ENCODE measurements around the gene ITGB3.
"Not testable (repeated sequence)": the region's sequence is repeated elsewhere in the genome, so short reads cannot be mapped to it uniquely, and the experiment has no call there.

Gene ITGB3

DNA sequence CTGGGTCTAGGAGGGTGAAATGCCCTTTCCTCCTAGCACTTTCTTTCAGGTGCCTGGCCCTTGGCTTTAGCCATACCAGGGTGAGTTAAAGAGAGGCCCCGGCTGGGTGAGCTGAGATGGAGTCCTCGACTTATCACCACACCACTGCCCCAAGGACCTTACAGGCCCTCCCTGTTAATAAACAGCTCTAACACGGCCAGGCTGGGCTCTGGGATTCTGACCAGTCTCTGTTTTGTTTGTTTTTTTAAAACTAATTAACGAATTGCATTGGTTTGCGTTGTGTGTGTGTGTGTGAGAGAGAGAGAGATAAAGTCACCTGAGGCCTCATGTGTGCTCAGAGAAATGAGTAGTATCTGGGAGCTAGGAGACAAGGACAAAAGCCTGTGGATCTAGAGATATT lies 30.2 kb upstream of the ITGB3 start:
- DNase-seq: no peak

DNA sequence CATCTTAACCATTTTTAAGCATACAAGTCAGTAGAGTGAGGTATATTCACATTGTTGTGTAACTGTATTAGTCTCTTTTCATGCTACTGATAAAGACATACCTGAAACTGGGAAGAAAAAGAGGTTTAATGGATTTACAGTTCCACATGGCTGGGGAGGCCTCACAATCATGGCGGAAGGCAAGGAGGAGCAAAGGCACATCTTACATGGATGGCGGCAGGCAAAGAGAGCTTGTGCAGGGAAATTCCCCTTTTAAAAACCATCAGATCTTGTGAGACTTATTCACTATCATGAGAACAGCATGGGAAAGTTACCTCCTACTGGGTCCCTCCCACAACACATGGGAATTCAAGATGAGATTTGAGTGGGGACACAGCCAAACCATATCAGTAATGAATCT lies 29.6 kb upstream of the ITGB3 start:
- not testable (repeated sequence) for DNase-seq

DNA sequence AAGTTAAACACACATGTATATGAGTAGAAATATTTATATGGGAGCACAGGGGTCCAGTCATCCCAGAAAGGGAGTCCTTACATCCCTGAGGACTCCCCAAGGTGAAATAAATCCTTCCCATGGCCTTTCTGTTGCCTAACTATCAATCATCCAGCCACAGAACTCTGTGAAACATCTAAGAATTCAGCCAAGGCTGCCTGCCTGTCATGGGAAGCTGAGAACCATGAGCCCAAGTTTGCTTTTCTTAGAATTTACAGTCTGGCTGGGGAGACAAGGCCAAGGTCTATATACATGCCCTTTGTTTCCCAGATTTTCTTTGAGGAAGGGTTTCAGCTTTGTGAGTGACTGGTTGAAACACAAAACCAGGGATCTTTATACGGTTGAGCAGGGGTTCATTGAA lies 28.7 kb upstream of the ITGB3 start:
- no peak for DNase-seq

DNA sequence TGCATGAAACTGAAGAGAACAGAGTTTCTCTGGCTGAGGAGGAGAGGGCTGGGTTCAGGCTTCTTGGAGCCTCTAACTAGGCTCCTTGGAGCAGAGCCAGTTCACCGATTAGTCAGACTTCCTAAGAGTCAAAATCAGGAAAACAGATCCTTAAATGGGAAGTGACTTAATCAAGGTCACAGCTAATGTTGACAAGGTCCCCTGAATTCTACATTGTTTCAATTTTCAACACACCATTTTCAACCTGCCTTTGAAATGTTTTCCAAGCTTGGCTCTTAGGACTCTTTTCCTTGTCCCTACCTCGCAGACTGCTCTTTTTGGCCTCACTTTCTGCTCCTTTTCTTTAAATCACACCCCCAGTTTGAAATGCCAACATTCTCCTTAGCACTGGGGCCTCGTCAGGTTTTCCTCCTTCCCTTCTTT lies 28.2 kb upstream of the ITGB3 start:
- peak; percentile 12 for DNase-seq

DNA sequence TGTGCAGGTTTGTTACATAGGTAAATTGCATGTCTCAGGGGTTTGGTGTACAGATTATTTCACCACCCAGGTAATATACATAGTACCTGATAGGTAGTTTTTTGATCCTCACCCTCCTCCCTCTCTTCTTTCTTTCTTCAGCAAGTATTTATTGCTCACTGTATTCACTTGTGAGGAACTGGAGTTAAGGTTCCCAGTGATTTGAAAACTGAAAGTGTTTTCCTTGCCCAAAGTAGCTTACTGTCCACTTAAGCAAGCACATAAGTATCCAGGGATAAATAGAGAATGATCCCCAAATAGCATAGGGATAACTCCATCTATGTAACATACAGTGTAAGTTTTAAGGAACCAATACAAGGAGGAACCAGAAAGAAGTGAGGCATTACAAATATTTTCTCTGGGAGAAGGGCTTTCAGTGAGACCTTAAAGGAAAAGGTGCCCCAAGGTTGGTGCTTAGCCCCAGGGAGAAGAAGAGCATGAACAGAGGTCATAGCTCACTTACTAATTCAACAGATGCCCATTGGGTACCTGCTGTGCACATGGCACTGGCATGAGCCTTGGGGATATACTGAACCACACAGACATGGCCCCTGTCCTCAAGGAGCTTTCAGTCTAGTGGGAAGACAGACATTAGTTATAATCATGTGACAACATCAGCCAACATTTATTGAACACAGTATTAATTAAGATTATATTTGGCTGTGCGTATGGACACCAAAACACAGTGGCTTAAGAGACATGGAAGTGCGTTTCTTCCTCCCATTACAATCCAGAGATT lies 27.5 kb upstream of the ITGB3 start:
- no peak for DNase-seq

DNA sequence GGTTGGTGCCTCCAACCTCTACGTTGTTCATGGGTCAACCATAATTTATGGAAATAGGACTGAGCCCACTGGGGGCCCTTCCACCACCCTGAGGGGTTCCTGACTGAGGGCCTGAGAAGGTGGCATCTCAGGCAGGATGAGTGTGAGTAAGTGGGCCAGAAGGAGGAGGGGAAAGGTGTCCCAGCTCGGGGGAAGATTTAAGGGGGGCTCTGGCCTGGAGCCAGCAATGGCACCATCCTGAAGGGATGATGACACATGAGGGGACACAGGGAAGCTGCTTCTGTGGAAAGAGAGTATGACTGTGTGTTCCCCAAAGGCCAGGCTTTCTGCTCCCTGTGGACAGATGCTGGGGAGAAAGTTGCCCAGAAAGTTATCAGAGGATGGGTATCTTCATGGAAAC lies 25.8 kb upstream of the ITGB3 start:
- no peak for DNase-seq

DNA sequence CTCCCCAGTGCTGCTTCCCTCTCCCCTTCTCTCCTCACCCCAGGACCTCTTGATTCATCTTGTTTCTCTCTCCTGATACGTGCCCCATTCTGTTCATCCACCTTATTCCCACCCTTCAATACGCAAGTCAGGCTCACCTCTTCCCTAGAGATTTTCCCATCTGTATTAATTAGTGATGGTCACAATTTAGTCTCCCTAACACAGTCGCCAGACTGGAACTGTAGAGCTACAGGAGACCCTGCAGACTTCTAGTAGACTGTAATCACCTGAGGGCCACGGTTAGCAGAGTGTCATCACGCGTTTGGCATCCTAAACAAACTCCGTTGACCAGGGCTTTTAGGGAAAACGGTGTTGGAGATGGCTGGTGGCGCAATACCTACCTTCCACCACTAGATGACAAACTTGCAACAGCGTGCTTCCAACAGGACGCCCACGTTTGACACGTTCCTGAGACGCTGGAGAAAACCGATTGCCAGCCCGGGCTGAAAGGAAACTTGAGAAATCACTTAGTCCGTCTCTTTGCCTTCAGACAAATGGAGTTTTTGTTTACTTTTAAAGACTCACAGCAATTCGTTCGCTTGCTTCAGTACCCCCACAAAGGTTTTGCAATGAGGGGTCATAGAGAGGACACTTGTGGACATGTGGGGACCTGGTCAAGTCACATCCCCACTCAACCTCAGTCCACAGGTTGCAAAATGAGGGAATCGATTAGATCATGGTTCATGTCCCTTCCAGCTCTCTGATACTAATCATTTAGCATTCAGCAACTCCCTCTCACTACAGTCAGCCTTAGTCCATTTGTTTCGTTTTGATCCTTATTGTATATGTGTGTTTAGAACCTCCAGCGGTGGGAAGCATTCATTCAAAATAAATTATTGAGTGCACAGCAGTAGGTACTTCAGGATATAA lies 23.8 kb upstream of the ITGB3 start:
- peak; percentile 65 for DNase-seq

DNA sequence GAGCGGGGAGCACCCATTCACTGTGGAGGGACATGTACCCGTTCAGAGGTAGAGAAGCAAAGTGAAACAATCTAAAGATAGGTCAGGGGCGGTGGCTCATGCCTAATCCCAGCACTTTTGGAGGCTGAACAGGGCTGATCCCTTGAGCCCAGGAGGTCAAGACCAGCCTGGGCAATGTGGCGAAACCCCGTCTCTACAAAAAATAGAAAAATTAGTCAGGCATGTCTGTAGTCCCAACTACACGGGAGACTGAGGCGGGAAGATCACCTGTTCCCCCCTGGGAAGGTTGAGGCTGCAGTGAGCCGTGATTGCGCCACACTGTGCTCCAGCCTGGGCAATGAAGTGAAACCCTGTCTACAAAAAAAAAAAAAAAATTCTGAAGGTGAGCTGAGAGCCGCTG lies 22.8 kb upstream of the ITGB3 start:
- DNase-seq: no peak

DNA sequence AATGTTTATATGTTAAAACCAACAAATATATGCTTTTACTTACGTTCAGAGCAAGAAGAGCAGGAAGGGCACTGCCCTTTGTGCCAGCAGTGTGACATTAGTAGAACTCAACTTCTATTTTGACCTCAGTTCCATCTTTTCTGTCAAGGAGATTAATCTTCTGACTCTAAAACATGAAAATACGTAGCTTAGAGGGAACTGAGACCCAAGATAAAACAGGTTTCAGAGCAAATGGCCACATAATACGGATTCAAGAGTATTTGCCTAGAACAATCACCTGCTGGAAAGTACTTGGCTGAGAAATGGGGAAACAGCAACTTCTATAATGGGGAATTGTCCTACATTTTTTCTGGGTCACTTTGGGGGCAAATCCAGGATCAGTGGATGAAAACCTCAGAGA lies 22.3 kb upstream of the ITGB3 start:
- no peak for DNase-seq

DNA sequence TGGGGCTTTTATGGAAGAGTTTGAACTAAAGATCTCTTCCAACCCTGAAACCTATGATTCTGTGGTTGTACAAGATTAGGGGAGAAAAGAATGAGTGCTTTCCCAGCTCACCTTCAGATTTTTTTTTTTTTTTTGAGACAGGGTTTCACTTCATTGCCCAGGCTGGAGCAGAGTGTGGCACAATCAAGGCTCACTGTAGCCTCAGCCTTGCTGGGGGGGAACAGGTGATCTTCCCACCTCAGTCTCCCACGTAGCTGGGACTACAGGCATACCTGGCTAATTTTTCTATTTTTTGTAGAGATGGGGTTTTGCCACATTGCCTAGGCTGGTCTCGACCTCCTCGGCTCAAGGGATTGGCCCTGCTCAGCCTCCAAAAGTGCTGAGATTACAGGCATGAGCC lies 21.8 kb upstream of the ITGB3 start:
- DNase-seq: no peak

DNA sequence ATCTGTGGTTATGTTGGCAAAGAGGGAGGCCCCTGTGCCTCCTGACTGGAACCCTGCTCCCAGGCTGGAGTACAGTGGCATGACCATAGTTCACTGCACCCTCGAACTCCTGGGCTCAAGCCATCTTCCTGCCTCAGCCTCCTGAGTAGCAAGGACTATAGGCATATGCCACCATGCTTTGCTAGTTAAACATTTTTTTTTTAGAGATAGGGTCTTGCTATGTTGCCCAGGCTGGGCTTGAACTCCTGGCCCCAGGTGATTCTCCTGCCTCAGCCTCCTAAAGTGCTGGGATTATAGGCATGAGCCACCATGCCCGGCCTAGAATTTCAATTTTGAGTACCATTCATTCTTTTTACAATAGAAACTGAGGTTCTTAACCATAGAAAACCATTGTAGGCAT lies 21.2 kb upstream of the ITGB3 start:
- DNase-seq: no peak

DNA sequence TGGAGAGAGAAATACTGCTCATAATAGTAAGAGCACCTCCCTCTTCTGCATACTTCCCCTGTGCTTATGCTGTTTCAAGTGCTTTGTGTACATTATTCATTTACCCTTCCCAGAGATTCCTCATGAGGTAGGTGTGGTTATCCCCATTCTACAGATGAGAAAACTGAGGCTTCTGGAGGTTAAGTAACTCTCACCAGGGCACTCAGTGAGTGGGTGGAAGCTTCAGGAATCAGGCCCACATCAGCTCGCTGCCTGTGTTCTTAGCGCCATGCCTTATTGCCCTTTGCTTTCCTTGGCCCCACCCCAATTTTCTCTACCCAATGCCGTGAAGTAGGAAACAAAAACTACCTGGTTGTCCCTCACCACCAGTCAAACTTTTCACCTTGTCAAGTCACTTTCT lies 18.1 kb upstream of the ITGB3 start:
- DNase-seq: no peak

DNA sequence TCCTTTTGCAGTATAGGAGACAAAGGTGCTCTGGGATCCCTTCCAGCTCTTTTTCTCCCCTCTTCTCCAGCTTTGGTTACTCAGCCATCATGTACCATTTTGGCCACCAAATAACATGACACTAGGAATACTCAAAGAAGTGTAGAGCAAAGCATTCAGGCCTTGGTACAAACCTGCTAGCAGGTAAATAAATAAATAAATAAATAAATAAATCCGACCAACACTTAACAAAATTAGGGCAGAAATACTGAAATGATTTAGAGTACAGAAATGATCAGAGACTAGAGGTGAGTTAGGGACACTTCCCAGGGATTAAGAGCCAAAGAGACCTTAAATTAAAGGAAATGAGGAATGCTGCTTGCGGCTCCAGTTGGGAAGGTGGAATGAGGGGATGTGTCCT lies 17.7 kb upstream of the ITGB3 start:
- DNase-seq: no peak

DNA sequence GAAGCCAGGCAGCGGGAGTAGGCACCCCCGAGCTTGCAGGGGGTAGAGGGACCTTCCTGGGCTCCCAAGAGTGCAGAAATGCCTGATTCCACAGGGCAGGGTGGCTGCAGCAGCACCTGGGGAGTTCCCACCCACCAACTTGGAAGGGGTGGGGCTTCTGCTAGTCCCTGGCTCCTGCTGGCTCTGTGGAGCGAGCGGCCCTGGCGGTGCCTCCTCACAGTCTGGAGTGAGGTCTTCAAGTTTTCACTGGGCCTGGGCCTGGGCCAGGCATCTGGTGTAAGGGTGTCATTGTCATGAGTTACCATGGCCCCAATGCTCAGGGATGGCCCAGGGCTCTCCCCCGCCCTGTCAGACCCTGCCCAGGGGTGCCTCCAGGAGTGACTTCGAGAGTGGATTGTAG lies 15.8 kb upstream of the ITGB3 start:
- DNase-seq: no peak

DNA sequence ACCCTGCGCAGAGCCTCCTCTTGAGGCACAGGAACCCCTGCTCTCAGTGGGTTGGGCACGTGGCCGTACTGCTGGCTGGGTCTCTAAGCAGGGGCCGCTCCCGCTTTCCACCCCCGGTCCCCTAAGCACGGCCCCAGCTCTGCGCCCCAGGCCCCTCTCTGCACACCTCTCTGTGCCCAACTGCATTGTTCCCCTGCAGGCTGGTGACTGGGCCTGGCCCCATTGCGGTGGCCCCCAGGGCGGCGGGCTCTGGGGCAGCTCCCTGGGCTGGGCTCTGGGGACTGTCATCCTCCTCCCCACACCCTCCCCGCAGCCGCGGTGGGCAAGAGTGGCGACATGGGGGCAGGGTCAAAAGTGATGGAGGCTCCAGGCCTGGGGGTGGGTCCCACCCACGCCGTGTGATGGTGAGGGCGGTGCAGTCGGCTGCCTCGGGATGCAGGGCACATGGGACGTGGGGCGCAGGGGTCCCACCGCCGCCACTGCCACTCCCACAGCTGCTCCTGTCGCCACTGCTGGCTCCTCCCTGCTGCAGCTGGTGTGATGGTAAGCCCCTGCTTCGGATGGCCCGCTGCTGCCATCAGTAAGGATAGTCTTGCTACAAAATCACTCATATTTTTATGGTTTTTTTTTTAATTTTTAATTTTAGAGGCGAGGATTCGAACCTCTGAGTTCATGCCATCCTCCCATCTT lies 15.2 kb upstream of the ITGB3 start:
- DNase-seq: no peak

DNA sequence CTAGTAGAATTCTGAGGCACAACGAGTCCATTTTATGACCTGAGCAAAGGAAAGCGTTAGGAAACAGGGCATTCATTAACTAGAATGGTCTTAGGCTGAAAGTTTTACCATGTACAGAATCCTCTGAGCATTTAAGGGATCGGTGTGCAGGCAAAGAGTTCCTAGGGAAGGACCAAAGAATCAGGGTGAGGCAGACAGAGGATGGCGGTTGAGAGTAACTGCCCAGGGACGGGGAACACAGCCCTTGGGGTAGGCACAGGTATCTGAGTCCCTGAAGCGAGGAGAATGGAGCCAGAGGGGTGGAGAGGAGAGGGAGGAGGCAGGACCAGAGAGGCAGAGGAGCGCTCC lies 14.0 kb upstream of the ITGB3 start:
- no peak for DNase-seq

DNA sequence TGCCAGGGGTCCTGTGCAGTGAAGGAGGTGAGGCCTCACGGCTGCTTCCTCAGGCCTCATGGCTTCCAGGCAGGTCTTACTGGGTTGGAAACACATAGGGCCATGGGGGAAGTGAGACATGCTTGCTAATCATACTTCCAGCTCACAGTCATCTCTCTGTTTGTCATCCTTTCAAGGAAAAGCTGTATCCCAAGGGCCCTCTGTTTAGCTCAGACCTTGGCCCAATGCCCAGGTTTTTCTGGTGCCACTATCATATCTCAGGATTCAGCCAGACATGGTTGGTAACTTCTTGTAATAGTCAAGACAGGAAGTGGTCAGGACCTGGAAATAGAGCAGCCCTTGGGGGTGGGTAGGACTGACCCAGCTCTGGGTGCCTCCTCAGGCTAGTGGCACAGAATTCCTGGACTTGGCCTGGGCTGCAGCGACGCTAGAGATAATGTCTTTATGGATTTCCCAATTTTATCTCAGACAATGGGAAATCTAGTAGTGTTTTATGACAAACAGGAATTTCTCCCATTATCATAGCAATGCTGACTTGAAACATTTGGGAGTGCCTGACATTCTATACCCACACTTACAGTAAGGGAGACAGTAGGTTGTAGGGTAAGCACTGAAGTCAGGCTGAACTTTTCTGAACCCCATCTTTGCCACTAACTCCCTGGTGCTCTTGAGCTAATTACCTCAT lies 13.5 kb upstream of the ITGB3 start:
- DNase-seq: no peak

DNA sequence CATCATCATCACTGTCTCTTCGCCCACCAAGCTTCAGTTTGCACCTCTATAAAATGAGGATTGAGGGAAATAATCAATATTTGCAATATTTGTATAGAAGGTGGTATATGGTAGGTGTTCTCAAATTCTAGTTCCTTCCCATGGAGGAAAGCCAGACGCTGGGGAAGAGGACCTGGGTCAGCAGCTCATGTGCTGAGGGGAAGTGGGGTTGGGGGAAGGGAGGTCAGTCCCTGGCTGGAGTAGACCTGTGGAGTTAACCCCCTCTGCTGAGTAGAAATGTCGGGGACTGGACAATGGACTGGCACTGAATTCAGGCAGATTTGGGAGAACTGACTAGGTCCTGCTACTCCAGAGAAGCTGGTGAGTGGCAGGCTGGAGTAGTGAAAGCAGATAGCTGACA lies 12.8 kb upstream of the ITGB3 start:
- DNase-seq: no peak

DNA sequence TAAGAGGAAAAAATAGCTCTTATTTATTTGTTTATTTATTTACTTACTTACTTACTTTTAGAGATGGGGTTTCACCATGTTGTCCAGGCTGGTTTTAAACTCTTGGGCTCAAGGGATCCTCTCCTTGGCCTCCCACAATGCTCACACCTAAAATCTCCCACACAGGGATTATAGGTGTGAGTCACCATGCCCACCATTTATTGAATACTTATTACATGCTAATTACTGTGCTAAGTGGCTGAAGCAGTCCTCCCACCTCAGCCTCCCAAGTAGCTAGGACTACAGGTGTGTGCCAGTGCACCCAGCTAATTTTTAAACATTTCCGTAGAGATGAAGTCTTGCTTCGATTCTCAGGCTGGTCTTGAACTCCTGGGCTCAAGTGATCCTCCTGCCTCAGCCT lies 11.0 kb upstream of the ITGB3 start:
- no peak for DNase-seq

DNA sequence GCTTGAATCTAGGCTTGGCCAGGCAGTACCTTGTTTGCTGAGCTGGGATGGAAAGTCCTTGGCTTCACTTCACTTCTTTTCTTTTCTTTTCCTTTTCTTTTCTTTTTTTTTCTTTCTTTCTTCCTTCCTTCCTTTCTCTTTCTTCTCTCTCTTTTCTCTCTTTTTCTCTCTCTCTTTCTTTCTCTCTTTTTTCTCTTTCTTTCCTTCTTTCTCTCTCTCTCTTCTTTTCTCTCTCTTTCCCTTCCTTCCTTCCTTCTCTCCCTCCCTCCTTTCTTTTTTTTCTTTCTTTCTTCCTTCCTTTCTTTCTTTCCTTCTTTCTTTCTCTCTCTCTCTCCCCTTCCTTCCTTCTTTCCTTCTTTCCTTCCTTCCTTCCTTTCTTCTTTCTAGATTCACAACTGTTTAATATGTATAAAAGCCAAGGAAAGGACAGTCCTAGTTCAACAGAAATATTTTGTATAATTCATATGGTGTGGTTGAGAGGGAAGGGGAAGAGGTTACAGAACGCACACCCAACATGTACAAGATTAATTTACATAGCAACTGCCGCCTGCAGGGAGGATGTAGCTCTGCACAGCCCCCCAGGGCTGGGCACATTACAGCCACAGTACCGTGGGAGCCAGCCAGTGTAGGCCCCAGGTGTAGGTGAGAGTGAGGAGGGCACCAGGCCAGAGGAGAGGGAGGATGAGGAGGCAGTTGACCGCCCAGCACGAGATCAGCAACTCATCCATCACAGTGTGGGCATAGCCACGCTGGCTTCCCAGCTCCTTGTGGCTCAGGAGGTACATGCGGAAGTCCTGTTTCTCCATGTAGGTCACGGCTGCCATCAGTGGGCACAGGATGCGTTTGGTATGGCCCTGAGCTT lies 9.7 kb upstream of the ITGB3 start:
- no peak for DNase-seq

DNA sequence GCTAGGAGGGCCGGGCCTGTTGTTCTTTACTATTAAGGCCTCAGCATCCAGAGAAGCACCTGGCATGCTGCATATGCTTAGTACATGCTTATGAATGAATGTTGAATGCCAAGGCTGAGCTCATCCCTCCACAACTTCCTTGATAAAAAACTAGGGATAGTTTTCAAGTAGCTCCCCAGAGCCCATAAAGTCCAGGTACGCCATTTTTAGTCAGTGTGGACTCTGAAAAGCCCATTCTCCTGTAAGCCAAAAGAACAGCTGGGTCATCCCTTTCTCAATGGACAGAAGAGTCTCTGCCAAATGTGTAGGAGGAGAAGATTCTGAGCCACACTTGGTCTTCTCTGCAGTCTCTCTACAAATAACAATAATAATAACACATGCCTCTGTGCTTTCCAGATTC lies 8.9 kb upstream of the ITGB3 start:
- DNase-seq: no peak

DNA sequence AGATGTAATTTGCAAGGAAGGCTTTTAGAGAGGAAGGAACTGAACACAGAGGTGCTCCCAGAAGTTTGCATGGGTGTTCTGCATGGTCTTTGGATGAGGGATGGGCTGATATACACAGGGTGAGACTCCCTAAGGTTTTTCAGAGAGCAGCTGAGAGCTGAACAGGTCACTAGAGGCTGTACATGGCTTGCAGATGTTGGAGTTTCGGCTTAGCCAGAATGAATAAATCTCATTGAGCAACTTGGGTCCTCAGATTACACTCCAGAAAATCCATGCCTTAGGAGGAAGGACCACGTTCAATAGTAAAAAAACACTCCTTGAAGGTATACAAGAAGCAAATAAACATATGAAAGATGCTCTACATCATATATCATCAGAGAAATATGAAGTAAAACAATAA lies 7.5 kb upstream of the ITGB3 start:
- DNase-seq: no peak
